PC-9 (cell line): ENCODE data around the gene UBE2Z.

ENCODE experiments used
- CTCF ChIP-seq: fragments of 200-600 bp; sonication (generic); conservative IDR thresholded peaks from 2 replicates; pipeline ENCODE4 v1.6.1; 2017; ENCODE audit warnings: mixed run types, antibody characterized with exemption, mild to moderate bottlenecking, moderate library complexity
- EZH2 ChIP-seq: fragments of 200-600 bp; sonication (generic); IDR thresholded peaks from 2 replicates; pipeline ENCODE4 v1.8.0; 2017; ENCODE audit warnings: antibody characterized with exemption, low read depth

- TF ChIP-seq EZH2 (no peak), CTCF (no peak)
Observed at GRCh38 chr17:48925251-48925990, 17.2 kb downstream of the UBE2Z start.
